NT2/D1 (cell line): Measurements from ENCODE around the gene CFAP43.
A peak's percentile ranks its signal among the peaks of the same experiment; 100 is the strongest.

Experiments
- DNase-seq: peaks from one replicate; pipeline ENCODE4 v3.0.0-alpha.2; 2011; ENCODE audit warnings: low read depth, low spot score
- H3K27me3 ChIP-seq: 2 replicates; pipeline ENCODE4 v1.6.0; 2011; ENCODE audit warnings: mild to moderate bottlenecking; ENCODE audit not compliant: insufficient read length, insufficient read depth
- H3K36me3 ChIP-seq: 2 replicates; pipeline ENCODE4 v1.6.1; 2011; ENCODE audit warnings: mild to moderate bottlenecking, low read length, mixed read lengths; ENCODE audit not compliant: insufficient read depth, insufficient read length
- H3K4me1 ChIP-seq: 2 replicates; pipeline ENCODE4 v1.5.1; 2011; ENCODE audit not compliant: insufficient read depth, insufficient read length
- H3K4me3 ChIP-seq: 2 replicates; pipeline ENCODE4 v1.5.1; 2011; ENCODE audit warnings: low read depth; ENCODE audit not compliant: insufficient read length
- H3K9ac ChIP-seq: 2 replicates; pipeline ENCODE4 v1.6.0; 2011; ENCODE audit warnings: low read depth; ENCODE audit not compliant: insufficient read length
- H3K9me3 ChIP-seq: 2 replicates; pipeline ENCODE4 v1.5.1; 2011; ENCODE audit warnings: mild to moderate bottlenecking, low read length; ENCODE audit not compliant: insufficient read depth
- SUZ12 ChIP-seq: IDR thresholded peaks from 2 replicates; pipeline ENCODE4 v1.6.1; 2011; ENCODE audit not compliant: insufficient read length, insufficient read depth; ENCODE audit errors: extremely low read depth
- YY1 ChIP-seq: IDR thresholded peaks from 2 replicates; pipeline ENCODE4 v1.6.1; 2011; ENCODE audit not compliant: insufficient read length, insufficient read depth
- ZNF274 ChIP-seq: IDR thresholded peaks from 2 replicates; pipeline ENCODE4 v1.6.1; 2011; ENCODE audit warnings: mild to moderate bottlenecking, low read depth, low read length

CFAP43 gene

DNA sequence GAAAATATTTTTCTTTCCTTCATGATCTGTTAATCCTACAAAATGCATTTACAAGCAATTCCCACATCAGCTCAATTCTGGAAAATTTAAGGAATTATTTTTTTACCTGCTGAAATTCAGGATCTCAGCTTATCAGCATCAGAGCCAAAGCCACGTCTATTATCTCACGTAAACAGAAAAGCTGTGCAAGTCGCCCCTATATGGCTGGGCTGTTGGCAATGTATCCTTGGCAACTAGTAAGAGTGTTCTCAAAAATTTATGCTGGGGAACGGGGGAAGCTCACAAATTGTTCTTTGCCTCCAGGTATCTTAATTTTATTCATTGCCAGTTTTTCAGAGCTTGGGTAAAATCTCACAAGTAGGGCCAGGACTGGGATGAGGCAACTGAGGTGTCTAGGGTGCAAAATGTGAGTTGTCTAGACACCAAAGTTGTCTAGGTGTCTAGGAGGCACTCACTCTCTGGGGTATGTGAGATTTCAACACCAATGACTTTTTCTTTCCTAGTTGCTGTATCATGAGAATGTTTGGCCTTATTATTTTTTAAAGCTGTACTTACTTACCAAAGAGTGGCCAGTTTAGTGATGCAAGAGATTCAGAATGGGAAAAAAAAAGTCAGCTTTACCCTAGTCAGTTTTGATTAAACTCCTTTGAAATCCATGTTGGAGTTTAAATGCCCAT, 41.9 kb upstream of the CFAP43 start:
- DNase-seq: no peak
- Histone ChIP-seq H3K9me3 (no peaks in the 10 kb centered on the region), H3K4me3 (no peak overlapping the region), H3K9ac (no peak overlapping the region), H3K27me3 (no peaks in the 10 kb centered on the region), H3K4me1 (no peaks in the 10 kb centered on the region), H3K36me3 (no peaks in the 10 kb centered on the region)
- TF ChIP-seq ZNF274 (no peak), SUZ12 (no peak), YY1 (no peak)

DNA sequence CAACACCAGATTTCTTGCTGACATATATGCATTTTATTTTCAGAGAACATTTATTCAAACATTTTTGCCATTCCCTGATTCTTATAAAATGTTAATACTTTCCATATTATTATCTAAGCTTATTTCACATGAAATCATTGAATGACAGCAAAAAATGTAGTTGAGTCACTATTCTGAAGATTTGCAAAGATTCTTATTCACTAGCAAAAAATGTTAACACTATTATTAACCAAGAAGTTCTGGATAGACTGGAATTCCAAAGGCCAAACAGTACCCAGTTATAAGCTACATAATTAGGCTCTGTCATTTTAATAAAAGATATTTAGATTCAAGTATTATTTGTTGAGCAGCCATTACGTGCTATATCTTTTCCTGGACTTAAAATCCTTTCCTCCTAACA, 41.1 kb upstream of the CFAP43 start:
- no peaks in the 10 kb centered on the region for H3K4me1 ChIP-seq
- no peaks in the 10 kb centered on the region for H3K27me3 ChIP-seq
- H3K4me3 ChIP-seq: no peak overlapping the region
- no peak for TF ChIP-seq ZNF274
- no peak for TF ChIP-seq SUZ12
- TF ChIP-seq YY1: no peak
- no peak overlapping the region for H3K9ac ChIP-seq
- peaks cover under 1% of the 10 kb centered on the region for H3K36me3 ChIP-seq
- DNase-seq: no peak
- no peaks in the 10 kb centered on the region for H3K9me3 ChIP-seq

GRCh38 chr10:104268713-104269645, 36.8 kb upstream of the CFAP43 start, which contains the start of gene GSTO2:
GSTO2 (plus strand) TSS chr10:104269184; CDS start chr10:104274916, 5,732 bp downstream.
- Histone ChIP-seq H3K27me3 (no peaks in the 10 kb centered on the region), H3K9ac (peak within 1 kb of the TSS; percentile 87), H3K4me1 (no peaks in the 10 kb centered on the region), H3K36me3 (peaks cover 41% of the 10 kb centered on the region), H3K4me3 (peak within 1 kb of the TSS; percentile 75), H3K9me3 (no peaks in the 10 kb centered on the region)
- peak; percentile 94 for DNase-seq
- TF ChIP-seq ZNF274 (no peak), SUZ12 (no peak)

DNA sequence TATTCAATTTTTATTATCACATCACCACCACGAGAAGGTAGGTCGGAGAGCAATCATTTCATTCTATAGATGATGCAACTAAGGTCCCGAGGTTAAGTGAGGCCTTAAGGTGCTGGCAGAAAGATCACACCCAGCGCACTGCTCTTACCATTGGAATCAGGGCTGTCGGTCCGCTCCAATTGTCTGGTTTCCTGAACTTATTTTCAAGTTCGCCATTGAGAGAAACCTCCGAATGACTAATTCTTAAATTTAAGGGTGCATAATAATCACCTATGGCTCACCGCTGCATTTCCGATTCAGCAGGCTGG, 36.2 kb upstream of the CFAP43 start:
- DNase-seq: no peak
- Histone ChIP-seq H3K36me3 (peaks cover 47% of the 10 kb centered on the region), H3K4me1 (no peaks in the 10 kb centered on the region), H3K4me3 (peak overlapping the region; percentile 75), H3K9ac (peak overlapping the region; percentile 87), H3K27me3 (no peaks in the 10 kb centered on the region), H3K9me3 (no peaks in the 10 kb centered on the region)
- TF ChIP-seq ZNF274 (no peak), YY1 (no peak), SUZ12 (no peak)

DNA sequence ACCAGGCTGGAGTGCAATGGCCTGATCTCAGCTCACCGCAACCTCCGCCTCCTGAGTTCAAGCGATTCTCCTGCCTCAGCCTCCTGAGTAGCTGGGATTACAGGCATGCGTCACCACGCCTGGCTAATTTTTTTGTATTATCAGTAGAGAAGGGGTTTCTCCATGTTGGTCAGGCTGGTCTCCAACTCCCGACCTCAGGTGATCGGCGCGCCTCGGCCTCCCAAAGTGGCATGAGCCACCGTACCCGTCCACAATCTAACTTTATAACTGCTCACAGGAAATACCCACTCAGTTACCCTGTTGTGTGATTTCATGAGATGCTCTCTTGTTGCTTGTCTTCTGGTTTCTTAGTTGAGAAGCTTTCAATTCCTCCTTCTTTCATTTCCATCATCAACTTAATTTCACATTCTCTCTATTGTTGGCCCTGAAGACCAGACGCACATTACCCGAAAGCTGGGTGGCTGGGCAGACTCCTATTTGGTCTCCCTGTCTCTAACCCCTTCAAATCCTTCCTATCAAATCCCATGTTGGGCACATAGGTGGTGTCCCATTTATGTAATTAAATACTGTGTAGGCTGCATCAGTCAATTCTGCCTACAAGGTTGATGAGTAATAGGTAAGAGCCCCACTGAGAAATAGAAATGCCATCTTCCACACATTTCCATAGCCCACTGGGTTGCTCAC, 35.7 kb upstream of the CFAP43 start:
- DNase-seq: no peak
- Histone ChIP-seq H3K36me3 (peaks cover 51% of the 10 kb centered on the region), H3K9me3 (no peaks in the 10 kb centered on the region), H3K4me1 (no peaks in the 10 kb centered on the region), H3K27me3 (no peaks in the 10 kb centered on the region), H3K9ac (peak overlapping the region; percentile 87), H3K4me3 (peak overlapping the region; percentile 75)
- TF ChIP-seq SUZ12 (no peak), YY1 (no peak), ZNF274 (no peak)

GRCh38 chr10:104264783-104265182, 32.6 kb upstream of the CFAP43 start:
- DNase-seq: no peak
- H3K9ac ChIP-seq: no peak overlapping the region
- TF ChIP-seq YY1: no peak
- no peak for TF ChIP-seq ZNF274
- TF ChIP-seq SUZ12: no peak
- no peaks in the 10 kb centered on the region for H3K4me1 ChIP-seq
- H3K27me3 ChIP-seq: no peaks in the 10 kb centered on the region
- no peak overlapping the region for H3K4me3 ChIP-seq
- peaks cover 81% of the 10 kb centered on the region for H3K36me3 ChIP-seq
- H3K9me3 ChIP-seq: no peaks in the 10 kb centered on the region

DNA sequence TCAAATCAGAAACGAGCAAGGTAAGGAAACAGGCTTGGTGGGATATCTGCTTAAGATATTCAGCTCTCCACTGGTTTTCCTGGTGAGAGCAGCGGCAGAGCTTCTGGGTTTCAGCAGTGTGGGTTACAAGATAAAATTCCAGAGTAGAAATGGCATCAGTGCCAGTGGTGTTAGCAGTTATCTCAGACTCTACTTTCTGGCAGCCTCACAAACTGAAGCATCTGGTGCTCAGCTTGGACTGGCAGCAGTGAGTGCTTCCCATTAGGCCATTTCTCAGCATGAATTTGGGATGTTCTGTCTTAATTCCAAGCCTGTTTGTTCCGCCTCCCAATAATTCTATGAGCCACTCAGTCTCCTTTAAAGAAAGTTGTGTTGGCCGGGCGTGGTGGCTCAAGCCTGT, 29.9 kb upstream of the CFAP43 start:
- Histone ChIP-seq H3K27me3 (no peaks in the 10 kb centered on the region), H3K4me3 (no peak overlapping the region), H3K36me3 (peaks cover 95% of the 10 kb centered on the region), H3K4me1 (no peaks in the 10 kb centered on the region), H3K9ac (no peak overlapping the region), H3K9me3 (no peaks in the 10 kb centered on the region)
- TF ChIP-seq SUZ12 (no peak), YY1 (no peak), ZNF274 (no peak)
- no peak for DNase-seq
